H9 (cell line): ENCODE data around the gene RSPO3. TPM values are rescaled to one million over a fixed set of nuclear protein-coding genes. Genes with fewer than 3 reads are reported as not detected.

Experiments used
- DNase-seq: peaks from one replicate; pipeline ENCODE4 v3.0.0-alpha.2; 2017
- H2AFZ ChIP-seq: one replicate; pipeline ENCODE4 v1.6.1; 2013; ENCODE audit warnings: mild to moderate bottlenecking, low read length, control low read depth, moderate library complexity
- H2AK5ac ChIP-seq: 2 replicates; pipeline ENCODE4 v1.6.1; 2013; ENCODE audit warnings: low read length, control low read depth, mixed read lengths; ENCODE audit not compliant: insufficient read length
- H2BK120ac ChIP-seq: one replicate; pipeline ENCODE4 v1.6.1; 2013; ENCODE audit warnings: low read depth, mild to moderate bottlenecking, low read length, control low read depth, inconsistent platforms; ENCODE audit not compliant: poor library complexity, severe bottlenecking
- H2BK12ac ChIP-seq: 2 replicates; pipeline ENCODE4 v1.6.1; 2013; ENCODE audit warnings: low read length, control low read depth, mixed read lengths, low read depth; ENCODE audit not compliant: insufficient read length
- H2BK15ac ChIP-seq: 2 replicates; pipeline ENCODE4 v1.6.1; 2013; ENCODE audit warnings: low read depth, low read length, control low read depth
- H2BK20ac ChIP-seq: one replicate; pipeline ENCODE4 v1.6.1; 2013; ENCODE audit warnings: low read depth, mild to moderate bottlenecking, low read length, control low read depth, inconsistent platforms; ENCODE audit not compliant: poor library complexity, severe bottlenecking
- H2BK5ac ChIP-seq: 2 replicates; pipeline ENCODE4 v1.6.1; 2013; ENCODE audit warnings: low read length, control low read depth, mixed read lengths; ENCODE audit not compliant: insufficient read length
- H3K14ac ChIP-seq: 2 replicates; pipeline ENCODE4 v1.6.1; 2013; ENCODE audit warnings: low read length, control low read depth; ENCODE audit not compliant: insufficient read depth
- H3K18ac ChIP-seq: 2 replicates; pipeline ENCODE4 v1.6.1; 2013; ENCODE audit warnings: low read depth, mild to moderate bottlenecking, mixed read lengths, low read length, control low read depth; ENCODE audit not compliant: insufficient read length
- H3K23ac ChIP-seq: 2 replicates; pipeline ENCODE4 v1.6.1; 2013; ENCODE audit warnings: low read length, control low read depth, mixed read lengths, low read depth; ENCODE audit not compliant: insufficient read length
- H3K23me2 ChIP-seq: 2 replicates; pipeline ENCODE4 v1.6.1; 2013; ENCODE audit warnings: low read depth, mild to moderate bottlenecking, mixed read lengths, low read length, control low read depth; ENCODE audit not compliant: insufficient read length, poor library complexity, severe bottlenecking
- H3K27ac ChIP-seq: 2 replicates; pipeline ENCODE4 v1.5.1; 2013; ENCODE audit warnings: low read length, control low read depth, mixed read lengths, low read depth; ENCODE audit not compliant: insufficient read length
- H3K27me3 ChIP-seq: 2 replicates; pipeline ENCODE4 v1.6.1; 2013; ENCODE audit warnings: low read length, control low read depth, inconsistent platforms; ENCODE audit not compliant: insufficient read depth
- H3K4ac ChIP-seq: 2 replicates; pipeline ENCODE4 v1.6.1; 2013; ENCODE audit warnings: low read depth, mild to moderate bottlenecking, control low read depth, inconsistent platforms, low read length, moderate library complexity
- H3K4me1 ChIP-seq: 2 replicates; pipeline ENCODE4 v1.6.1; 2013; ENCODE audit warnings: low read length, control low read depth, inconsistent platforms; ENCODE audit not compliant: insufficient read depth
- H3K4me2 ChIP-seq: 2 replicates; pipeline ENCODE4 v1.6.1; 2013; ENCODE audit warnings: low read length, control low read depth, mixed read lengths; ENCODE audit not compliant: insufficient read length, insufficient read depth
- H3K56ac ChIP-seq: 2 replicates; pipeline ENCODE4 v1.6.1; 2013; ENCODE audit warnings: low read depth, mild to moderate bottlenecking, mixed read lengths, low read length, control low read depth; ENCODE audit not compliant: insufficient read length
- H3K79me1 ChIP-seq: 2 replicates; pipeline ENCODE4 v1.6.1; 2013; ENCODE audit warnings: low read depth, mild to moderate bottlenecking, moderate library complexity, low read length, control low read depth, inconsistent platforms; ENCODE audit not compliant: insufficient read depth, poor library complexity, severe bottlenecking
- H3K79me2 ChIP-seq: 2 replicates; pipeline ENCODE4 v1.6.1; 2013; ENCODE audit warnings: low read length, control low read depth, inconsistent platforms; ENCODE audit not compliant: insufficient read depth
- H3K9ac ChIP-seq: 2 replicates; pipeline ENCODE4 v1.6.1; 2013; ENCODE audit warnings: low read length, control low read depth, mixed read lengths; ENCODE audit not compliant: insufficient read length; ENCODE audit errors: extremely low read depth
- H3K9me3 ChIP-seq: one replicate; pipeline ENCODE4 v1.6.1; 2013; ENCODE audit warnings: low read depth, low read length, inconsistent platforms; ENCODE audit not compliant: control insufficient read depth
- H3T11ph ChIP-seq: one replicate; pipeline ENCODE4 v1.6.1; 2013; ENCODE audit warnings: mild to moderate bottlenecking, low read length, control low read depth, inconsistent platforms
- H4K20me1 ChIP-seq: one replicate; pipeline ENCODE4 v1.6.1; 2013; ENCODE audit not compliant: control insufficient read depth, insufficient read length, insufficient read depth
- H4K5ac ChIP-seq: 2 replicates; pipeline ENCODE4 v1.6.1; 2013; ENCODE audit warnings: low read depth, mild to moderate bottlenecking, mixed read lengths, low read length, control low read depth; ENCODE audit not compliant: insufficient read length
- H4K8ac ChIP-seq: replicated peaks from 2 replicates; pipeline ENCODE4 v1.6.1; 2013; ENCODE audit warnings: low read length, control low read depth, mixed read lengths, low read depth; ENCODE audit not compliant: insufficient read length
- H4K91ac ChIP-seq: 2 replicates; pipeline ENCODE4 v1.6.1; 2013; ENCODE audit warnings: low read depth, mild to moderate bottlenecking, moderate library complexity, mixed read lengths, low read length, control low read depth; ENCODE audit not compliant: insufficient read length
- H3K27ac Mint-ChIP-seq, 3 experiments: 2 replicates in 2 of 3; 3 replicates in 1 of 3; pipeline ENCODE4 v1.8.0; 2020 to 2021; ENCODE audit warnings: mixed read lengths in 3 of 3, mild to moderate bottlenecking in 1 of 3, moderate library complexity in 1 of 3
- H3K27me3 Mint-ChIP-seq: 2 replicates; pipeline ENCODE4 v1.8.0; 2021; ENCODE audit warnings: low read depth, mild to moderate bottlenecking, moderate library complexity, mixed read lengths
- H3K36me3 Mint-ChIP-seq, 3 experiments: 2 replicates in 2 of 3; 3 replicates in 1 of 3; pipeline ENCODE4 v1.8.0; 2020 to 2021; ENCODE audit warnings: low read depth in 3 of 3, mixed read lengths in 3 of 3; ENCODE audit not compliant: insufficient read depth in 1 of 3
- H3K4me1 Mint-ChIP-seq, 2 experiments: 2 replicates each; pipeline ENCODE4 v1.8.0; 2020; ENCODE audit warnings: mixed read lengths in 2 of 2
- H3K4me3 Mint-ChIP-seq, 2 experiments: 2 replicates in 1 of 2; 3 replicates in 1 of 2; pipeline ENCODE4 v1.8.0; 2020 to 2021; ENCODE audit warnings: mild to moderate bottlenecking in 2 of 2, mixed read lengths in 2 of 2, moderate library complexity in 1 of 2
- H3K9me3 Mint-ChIP-seq, 2 experiments: 2 replicates in 1 of 2; 3 replicates in 1 of 2; pipeline ENCODE4 v1.8.0; 2020; ENCODE audit warnings: mild to moderate bottlenecking in 2 of 2, mixed read lengths in 2 of 2, moderate library complexity in 1 of 2
- WGBS: extraction: QIAGEN DNeasy Blood & Tissue Kit; methylation state at CpG from one replicate; pipeline ENCODE4 v1.1.7; 2013; ENCODE audit warnings: missing lambda C conversion rate, low lambda C conversion rate, mixed read lengths; ENCODE audit not compliant: insufficient read length; ENCODE audit errors: extremely low coverage; 5-methylcytosine and 5-hydroxymethylcytosine counted together
- total RNA-seq: library from RNA; stranded (reverse); gene quantifications from 2 replicates; pipeline ENCODE4 v1.2.1, GENCODE V29; 2021
- TF ChIP-seq, protein P1 (sequence below): fragments of 200-600 bp; sonication (generic); conservative IDR thresholded peaks from 3 replicates; pipeline ENCODE4 v1.8.0; 2021; ENCODE audit warnings: antibody characterized with exemption, mild to moderate bottlenecking

Gene RSPO3
- total RNA-seq, 1 experiment from 2014 or later: not detected

DNA sequence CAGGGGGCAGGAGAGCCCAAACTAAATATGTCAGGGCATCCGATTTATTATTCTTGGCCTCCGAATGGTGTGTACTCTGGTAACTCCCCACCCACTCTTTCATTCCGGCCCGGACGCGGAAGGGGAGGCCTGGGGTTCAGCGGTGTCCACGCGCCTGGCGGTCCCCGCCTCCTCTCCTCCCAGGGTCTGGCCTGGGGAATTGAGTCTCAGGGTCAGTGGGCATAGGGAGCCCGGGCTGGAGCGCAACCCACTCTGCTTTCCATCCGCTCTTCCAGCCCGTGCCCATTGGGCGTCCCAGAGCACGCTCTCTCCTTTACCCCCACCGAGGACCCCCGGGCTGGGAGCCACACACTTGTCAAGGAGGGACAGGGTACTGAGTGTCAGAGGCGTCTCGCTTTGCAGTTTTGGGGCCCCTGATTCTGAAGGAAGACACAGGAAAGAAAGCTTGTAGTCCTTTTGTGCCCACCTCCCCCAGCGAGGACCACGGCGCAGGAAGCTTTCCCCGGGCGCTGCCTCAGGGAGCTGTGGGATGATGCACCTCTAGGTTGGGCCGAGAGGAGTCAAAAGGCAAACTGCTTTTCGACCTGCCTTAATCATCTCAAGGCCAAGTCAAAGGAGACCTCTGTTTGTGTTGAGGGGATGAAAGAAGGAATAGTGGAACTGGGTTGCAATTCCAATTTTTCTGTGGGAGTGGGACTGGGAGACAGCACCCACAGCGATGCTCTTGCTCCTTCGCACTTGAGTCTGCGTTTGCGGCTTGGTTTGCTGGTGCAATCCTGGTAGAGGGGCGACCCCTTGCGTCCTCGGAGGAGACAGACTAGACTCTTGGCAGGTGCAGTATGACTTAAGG is 2.5 kb downstream of the RSPO3 start:
- no peak overlapping the region for H3K14ac ChIP-seq
- peak overlapping the region; percentile 94 for H3K4me2 ChIP-seq
- no peak overlapping the region for H2BK5ac ChIP-seq
- H3K18ac ChIP-seq: no peak overlapping the region
- Mint-ChIP-seq H3K4me3 (peak overlapping the region; percentile 27 to 87; a peak in 4 of 5 replicates), H3K27ac (no peak overlapping the region), H3K9me3 (no peaks in the 10 kb centered on the region; a peak in 1 of 5 replicates), H3K27me3 (peaks cover 66% of the 10 kb centered on the region), H3K4me1 (peaks cover 13 to 27% of the 10 kb centered on the region in 2 experiments), H3K36me3 (no peaks in the 10 kb centered on the region; a peak in 1 of 7 replicates)
- WGBS: no CpG with 5 or more reads among the region's 35 CpGs
- no peak overlapping the region for H3T11ph ChIP-seq
- no peak overlapping the region for H2BK12ac ChIP-seq
- no peak overlapping the region for H2AFZ ChIP-seq
- peak; percentile 86 for DNase-seq
- H3K4ac ChIP-seq: no peak overlapping the region
- peaks cover 32% of the 10 kb centered on the region for H3K27me3 ChIP-seq
- H4K91ac ChIP-seq: no peak overlapping the region
- H2BK120ac ChIP-seq: no peak overlapping the region
- H3K23ac ChIP-seq: no peak overlapping the region
- H3K79me1 ChIP-seq: no peaks in the 10 kb centered on the region
- no peaks in the 10 kb centered on the region for H3K79me2 ChIP-seq
- H3K23me2 ChIP-seq: peaks cover 23% of the 10 kb centered on the region
- H2BK20ac ChIP-seq: no peak overlapping the region
- H3K4me1 ChIP-seq: no peaks in the 10 kb centered on the region
- H3K9ac ChIP-seq: no peak overlapping the region
- H2AK5ac ChIP-seq: no peak overlapping the region
- TF ChIP-seq, protein P1, sequence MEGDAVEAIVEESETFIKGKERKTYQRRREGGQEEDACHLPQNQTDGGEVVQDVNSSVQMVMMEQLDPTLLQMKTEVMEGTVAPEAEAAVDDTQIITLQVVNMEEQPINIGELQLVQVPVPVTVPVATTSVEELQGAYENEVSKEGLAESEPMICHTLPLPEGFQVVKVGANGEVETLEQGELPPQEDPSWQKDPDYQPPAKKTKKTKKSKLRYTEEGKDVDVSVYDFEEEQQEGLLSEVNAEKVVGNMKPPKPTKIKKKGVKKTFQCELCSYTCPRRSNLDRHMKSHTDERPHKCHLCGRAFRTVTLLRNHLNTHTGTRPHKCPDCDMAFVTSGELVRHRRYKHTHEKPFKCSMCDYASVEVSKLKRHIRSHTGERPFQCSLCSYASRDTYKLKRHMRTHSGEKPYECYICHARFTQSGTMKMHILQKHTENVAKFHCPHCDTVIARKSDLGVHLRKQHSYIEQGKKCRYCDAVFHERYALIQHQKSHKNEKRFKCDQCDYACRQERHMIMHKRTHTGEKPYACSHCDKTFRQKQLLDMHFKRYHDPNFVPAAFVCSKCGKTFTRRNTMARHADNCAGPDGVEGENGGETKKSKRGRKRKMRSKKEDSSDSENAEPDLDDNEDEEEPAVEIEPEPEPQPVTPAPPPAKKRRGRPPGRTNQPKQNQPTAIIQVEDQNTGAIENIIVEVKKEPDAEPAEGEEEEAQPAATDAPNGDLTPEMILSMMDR: peak; percentile 94
- H3K56ac ChIP-seq: no peak overlapping the region
- no peaks in the 10 kb centered on the region for H3K9me3 ChIP-seq
- H2BK15ac ChIP-seq: no peak overlapping the region
- no peaks in the 10 kb centered on the region for H4K20me1 ChIP-seq
- H4K5ac ChIP-seq: no peak overlapping the region
- H3K27ac ChIP-seq: no peak overlapping the region
- no peak overlapping the region for H4K8ac ChIP-seq
